ENCODE results near the gene HPCAL4.

Gene HPCAL4

DNA sequence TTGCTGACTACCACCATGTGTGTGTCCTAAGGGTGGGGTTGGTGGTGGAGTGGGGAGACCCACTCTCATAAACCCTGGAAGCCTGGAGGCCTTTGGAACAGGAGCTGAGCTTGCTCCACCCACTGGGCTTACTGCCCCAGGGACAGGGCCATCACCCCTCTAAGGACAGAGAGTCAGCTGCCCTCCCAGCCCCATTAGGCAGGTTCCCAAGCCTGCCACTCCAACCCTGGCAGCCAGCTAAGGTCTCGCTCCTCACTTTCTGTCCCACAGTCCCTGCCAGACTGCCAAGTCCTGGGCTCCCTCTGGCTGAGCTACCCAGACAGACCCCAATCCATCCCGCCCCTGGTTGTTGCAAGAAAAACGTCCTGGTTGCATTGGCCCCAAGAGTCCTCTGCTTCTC, 23.1 kb downstream of the HPCAL4 start:
- in situ Hi-C loops (cut with HindIII; ENCODE audit: low pct_unique_long_range_greater_than_20kb, low sequenced_read_pairs) = no loop called here
- DNase-seq (ENCODE audit: low read depth in 1 of 2, low spot score in 1 of 2) = no peak
- TF ChIP-seq JUND (IDR thresholded peaks at IDR 0.05; ENCODE audit: low read depth) = no peak

DNA sequence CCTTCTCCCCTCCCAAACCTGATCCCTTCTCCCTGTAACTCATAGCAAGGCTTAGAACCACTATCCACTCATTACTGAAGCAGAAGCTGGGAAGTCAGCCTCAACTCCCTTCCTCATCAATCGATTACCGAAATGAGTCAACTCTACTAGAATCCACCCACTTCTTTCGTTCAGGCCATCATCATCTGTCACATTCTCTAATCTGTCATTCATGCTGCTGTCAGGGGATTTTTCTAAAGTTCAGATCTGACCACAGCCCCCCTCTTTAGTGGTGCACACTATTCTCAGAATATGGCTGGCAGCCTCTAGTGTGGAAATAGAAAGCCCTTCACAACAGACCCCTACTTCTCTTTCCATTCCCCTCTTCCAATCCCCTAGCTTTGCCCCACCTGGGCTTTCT, 24.5 kb downstream of the HPCAL4 start:
- in situ Hi-C loops (cut with HindIII; ENCODE audit: low pct_unique_long_range_greater_than_20kb, low sequenced_read_pairs) = no loop called here
- DNase-seq (ENCODE audit: low read depth in 1 of 2, low spot score in 1 of 2) = no peak
- TF ChIP-seq JUND (IDR thresholded peaks at IDR 0.05; ENCODE audit: low read depth) = no peak

DNA sequence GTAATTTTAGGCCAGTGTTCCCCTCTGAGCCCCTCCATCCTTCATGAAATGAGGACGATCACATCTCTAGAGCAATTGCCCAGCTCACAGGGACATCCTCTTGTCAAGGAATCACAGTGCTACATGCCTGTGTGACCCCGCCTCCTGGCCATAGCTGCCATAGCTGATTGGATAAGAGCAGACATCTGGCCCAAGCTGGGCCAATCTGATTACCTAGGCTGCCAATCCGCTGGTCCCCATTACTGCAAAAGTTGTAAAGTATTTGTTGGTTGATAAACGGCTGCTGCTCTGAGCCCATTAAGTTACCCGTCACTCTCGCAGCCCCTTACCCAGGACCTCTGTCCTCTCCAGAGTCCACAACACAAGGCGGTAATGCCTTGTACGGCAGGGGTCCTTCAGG, 27.7 kb downstream of the HPCAL4 start:
- DNase-seq (ENCODE audit: low read depth in 1 of 2, low spot score in 1 of 2) = no peak
- no peak for TF ChIP-seq JUND (IDR thresholded peaks at IDR 0.05; ENCODE audit: low read depth)
- in situ Hi-C loops (cut with HindIII; ENCODE audit: low pct_unique_long_range_greater_than_20kb, low sequenced_read_pairs) = no loop called here

DNA sequence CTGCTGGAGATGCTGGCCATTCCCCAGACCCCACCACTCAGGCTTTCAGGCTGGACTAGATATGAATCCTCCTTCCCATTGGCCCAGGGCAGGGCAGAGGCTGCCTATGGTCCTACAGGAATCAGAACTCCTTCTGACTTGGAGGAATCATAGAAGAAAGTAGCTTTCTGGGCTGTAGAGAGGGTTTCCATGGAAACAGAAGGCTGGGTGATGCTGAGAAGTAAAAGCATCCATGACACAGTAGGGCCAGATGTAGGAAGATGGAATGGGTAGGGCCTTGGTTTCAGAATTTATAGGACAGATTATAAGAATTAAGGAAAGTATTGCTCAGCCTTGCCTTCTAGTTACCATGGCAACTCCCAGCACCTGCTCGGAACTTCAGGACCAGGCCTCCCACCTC, 28.4 kb downstream of the HPCAL4 start:
- in situ Hi-C loops (cut with HindIII; ENCODE audit: low pct_unique_long_range_greater_than_20kb, low sequenced_read_pairs) = no loop called here
- DNase-seq (ENCODE audit: low read depth in 1 of 2, low spot score in 1 of 2) = no peak
- no peak for TF ChIP-seq JUND (IDR thresholded peaks at IDR 0.05; ENCODE audit: low read depth)

DNA sequence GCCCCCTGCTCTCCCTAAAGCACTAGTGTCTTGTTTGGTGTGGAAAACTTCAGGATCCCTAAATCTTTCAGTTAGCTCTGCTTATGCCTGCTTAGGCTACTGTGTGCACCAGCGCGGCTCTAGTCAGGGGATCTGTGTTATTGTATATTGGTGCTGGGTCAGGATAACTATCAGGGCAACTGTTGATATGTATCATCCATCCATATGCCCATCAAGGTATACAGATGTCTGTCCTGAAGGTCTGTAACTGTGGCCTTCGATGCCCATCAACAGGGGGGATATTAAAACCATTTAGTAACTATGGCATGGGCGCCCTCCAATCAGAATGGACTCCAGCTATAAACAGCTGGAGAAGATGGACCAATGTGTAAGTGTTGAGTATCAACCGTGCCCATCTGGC, 31.7 kb downstream of the HPCAL4 start:
- TF ChIP-seq JUND (IDR thresholded peaks at IDR 0.05; ENCODE audit: low read depth) = no peak
- in situ Hi-C loops (cut with HindIII; ENCODE audit: low pct_unique_long_range_greater_than_20kb, low sequenced_read_pairs) = no loop called here
- DNase-seq (ENCODE audit: low read depth in 1 of 2, low spot score in 1 of 2) = no peak

DNA sequence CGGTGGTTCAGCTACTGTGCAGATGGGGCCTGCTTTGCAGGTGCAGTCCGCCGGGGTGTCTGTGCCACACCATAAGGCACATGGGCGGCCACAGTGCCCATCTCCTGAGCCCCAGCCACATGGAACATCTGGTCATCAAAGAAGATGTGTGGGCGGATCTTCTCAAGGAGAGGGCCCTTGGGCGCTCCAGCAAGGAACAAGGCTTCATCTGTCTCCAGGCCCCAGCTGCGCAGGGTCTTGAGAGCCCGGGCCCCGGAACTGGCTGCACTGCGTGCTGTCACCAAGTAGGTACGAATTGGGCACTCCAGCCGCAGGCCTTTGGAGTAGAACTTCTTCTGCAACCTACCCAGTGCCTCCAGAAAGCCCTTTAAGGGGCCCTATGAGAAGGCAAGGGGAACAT, 32.1 kb downstream of the HPCAL4 start:
- no peak for DNase-seq (ENCODE audit: low read depth in 1 of 2, low spot score in 1 of 2)
- in situ Hi-C loops (cut with HindIII; ENCODE audit: low pct_unique_long_range_greater_than_20kb, low sequenced_read_pairs) = no loop called here
- TF ChIP-seq JUND (IDR thresholded peaks at IDR 0.05; ENCODE audit: low read depth) = no peak

DNA sequence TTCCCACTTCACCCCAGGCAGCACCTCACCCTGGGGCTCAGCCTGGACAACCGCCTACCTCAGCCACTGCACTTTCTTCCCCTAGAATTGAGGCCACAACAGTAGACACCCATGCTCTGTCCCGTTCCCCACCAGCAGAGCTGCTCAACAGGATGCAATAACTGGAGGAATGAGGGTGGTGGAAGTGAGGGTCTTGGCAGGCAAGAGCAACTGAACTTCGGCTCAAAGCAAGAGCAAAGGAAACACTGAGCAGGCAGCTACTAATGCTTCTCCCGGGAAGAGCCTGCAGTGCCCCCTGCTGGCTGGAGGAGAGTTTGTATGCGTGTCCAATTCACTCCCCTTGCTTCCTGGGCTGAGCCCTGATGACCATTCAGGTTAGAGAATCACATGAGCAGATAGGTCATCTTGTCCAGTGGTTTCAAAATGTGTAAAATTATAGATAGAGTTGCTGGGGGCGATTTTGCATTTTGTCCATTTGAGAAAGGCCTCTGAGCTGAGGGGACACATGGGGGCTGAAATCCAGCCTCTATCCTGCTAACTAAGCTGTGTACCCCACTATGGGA, 33.2 kb downstream of the HPCAL4 start:
- peak in 1 of 2 experiments; percentile 68 for DNase-seq (ENCODE audit: low read depth in 1 of 2, low spot score in 1 of 2)
- no peak for TF ChIP-seq JUND (IDR thresholded peaks at IDR 0.05; ENCODE audit: low read depth)
- in situ Hi-C loops (cut with HindIII; ENCODE audit: low pct_unique_long_range_greater_than_20kb, low sequenced_read_pairs) = no loop called here

DNA sequence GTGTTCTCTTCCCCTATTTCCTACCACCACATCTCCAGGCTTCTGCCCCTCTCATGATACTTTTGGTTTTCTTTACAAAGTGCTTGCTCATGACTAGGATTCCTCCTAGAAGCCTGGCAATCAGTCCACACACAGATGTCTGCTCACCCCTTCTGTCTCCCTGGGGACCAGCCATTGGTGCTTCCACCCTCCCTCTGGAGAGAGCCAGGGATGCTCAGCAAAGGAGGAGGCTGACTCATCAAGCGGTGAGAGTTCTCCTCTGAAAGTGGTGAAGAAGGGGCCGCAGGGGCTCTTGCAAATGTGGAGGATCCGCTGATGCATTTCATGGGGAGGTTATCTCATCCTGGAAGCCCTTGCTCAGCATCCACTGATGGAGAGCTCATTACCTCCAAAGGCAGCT, 33.8 kb downstream of the HPCAL4 start:
- no peak for DNase-seq (ENCODE audit: low read depth in 1 of 2, low spot score in 1 of 2)
- TF ChIP-seq JUND (IDR thresholded peaks at IDR 0.05; ENCODE audit: low read depth) = no peak
- in situ Hi-C loops (cut with HindIII; ENCODE audit: low pct_unique_long_range_greater_than_20kb, low sequenced_read_pairs) = no loop called here

DNA sequence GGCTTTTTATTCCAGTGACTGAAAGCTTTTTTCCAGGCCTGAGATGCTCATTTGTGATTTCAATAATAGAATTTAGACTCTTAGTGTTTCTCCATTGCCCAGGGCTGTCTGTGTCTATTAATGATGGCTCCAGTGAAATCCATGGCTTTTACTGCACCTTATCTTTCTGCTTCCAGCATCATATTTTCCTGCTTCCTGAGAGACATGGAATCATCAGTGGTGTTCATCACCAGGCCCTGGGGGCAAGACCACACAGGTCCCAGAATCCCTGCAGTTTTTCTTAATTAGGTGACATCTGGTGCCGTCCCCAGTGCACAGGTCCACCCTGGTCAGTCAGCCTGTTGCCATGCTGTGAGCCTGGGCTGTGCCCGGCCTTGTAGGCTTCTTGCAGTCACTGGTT, 34.8 kb downstream of the HPCAL4 start:
- in situ Hi-C loops (cut with HindIII; ENCODE audit: low pct_unique_long_range_greater_than_20kb, low sequenced_read_pairs) = no loop called here
- no peak for DNase-seq (ENCODE audit: low read depth in 1 of 2, low spot score in 1 of 2)
- no peak for TF ChIP-seq JUND (IDR thresholded peaks at IDR 0.05; ENCODE audit: low read depth)

DNA sequence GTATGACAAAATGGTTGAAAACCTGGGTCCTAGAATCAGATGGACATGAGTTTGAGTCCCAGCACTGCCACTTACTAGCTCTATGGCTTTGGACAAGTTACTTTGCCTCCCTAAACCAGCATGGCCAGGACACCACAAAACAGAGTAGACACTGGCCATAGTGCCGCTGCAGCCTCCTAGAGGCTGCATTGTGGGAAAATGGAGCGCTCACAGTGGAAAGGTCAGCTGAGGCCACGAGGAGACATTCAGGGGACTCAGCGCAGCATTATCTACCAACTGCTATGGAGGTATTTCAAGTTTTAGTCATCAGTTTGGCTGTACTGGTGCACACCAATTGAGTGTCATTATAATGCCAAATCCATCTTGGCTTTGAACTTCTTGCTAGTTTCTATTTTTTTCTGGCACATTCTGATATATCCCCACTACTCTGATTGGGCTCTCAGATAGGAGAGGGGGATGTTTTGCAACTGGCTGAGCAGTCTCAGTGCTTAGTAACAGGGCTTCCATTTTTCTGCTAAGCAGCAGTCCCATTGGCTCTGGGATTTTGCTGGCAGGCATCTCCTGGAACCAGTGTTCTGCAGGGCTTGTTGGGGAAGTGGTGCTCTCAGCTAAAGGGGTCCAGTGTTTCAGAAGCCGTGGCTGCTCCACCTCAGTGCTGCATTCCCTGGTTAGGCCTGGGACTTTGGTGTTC, 35.5 kb downstream of the HPCAL4 start:
- DNase-seq (ENCODE audit: low read depth in 1 of 2, low spot score in 1 of 2) = no peak
- TF ChIP-seq JUND (IDR thresholded peaks at IDR 0.05; ENCODE audit: low read depth) = no peak
- in situ Hi-C loops (cut with HindIII; ENCODE audit: low pct_unique_long_range_greater_than_20kb, low sequenced_read_pairs) = no loop called here

DNA sequence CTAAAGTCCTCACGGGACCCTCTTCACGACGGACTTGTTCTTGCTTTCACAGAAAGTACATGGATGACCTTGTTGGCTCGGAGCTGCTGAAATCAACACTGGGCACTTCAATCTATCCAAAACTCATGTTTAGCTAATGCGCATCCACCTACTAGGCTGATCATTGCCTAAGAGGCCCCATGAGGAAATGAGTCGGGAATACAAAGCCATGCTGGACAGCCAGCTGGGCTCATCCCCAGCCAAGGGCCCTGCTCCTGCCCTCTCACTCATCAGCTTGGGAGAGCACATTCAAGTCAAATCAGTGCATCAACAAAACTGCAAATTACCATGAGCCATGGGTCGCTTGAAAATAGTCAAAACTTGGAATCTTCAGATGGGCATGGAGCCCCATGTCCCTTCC, 36.9 kb downstream of the HPCAL4 start:
- in situ Hi-C loops (cut with HindIII; ENCODE audit: low pct_unique_long_range_greater_than_20kb, low sequenced_read_pairs) = no loop called here
- no peak for TF ChIP-seq JUND (IDR thresholded peaks at IDR 0.05; ENCODE audit: low read depth)
- DNase-seq (ENCODE audit: low read depth in 1 of 2, low spot score in 1 of 2) = no peak

DNA sequence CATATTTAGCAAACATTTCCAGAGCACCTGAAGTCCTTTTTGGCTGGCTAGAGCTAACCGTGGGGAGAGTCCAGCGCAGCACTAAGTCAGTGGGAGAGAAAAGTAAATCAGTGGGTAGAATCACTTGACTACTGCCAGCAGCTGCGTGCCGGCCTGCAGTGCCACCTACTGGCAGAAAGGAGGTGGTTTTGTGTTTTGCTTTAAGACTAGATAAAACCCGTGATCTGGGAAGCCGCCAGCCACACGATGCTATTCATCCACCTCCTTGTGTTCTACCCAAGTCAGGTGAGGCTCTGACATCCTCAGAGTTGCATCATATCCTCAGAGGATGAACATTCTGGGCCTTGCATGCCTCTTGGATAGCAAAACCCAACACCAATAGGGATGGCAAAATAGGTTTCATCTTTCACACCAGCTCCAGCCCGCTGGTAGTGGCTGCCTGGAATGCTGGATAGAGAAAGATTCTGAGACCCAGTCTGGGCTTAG, 37.6 kb downstream of the HPCAL4 start:
- peak in 1 of 2 experiments; percentile 74 for DNase-seq (ENCODE audit: low read depth in 1 of 2, low spot score in 1 of 2)
- TF ChIP-seq JUND (IDR thresholded peaks at IDR 0.05; ENCODE audit: low read depth) = no peak
- in situ Hi-C loops (cut with HindIII; ENCODE audit: low pct_unique_long_range_greater_than_20kb, low sequenced_read_pairs) = no loop called here

DNA sequence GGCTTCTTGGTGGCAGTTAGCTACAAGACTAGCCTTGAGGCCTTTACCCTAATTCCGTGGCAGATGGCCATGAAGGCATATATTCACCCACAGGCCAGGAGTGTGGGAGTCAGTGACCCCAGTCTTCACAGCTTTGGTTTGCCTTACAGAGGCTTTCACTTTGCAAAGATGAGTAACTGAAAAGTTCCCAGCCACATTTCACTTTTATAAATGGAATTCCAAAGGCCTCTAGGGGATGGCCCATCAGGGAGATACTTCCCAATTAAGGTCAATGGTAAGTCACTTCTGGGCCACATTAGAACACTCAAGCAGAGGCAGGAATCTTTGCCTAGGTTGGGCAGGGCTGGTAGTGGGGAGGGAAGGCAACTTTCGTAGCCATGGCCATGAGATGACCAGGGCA, 38.7 kb downstream of the HPCAL4 start:
- in situ Hi-C loops (cut with HindIII; ENCODE audit: low pct_unique_long_range_greater_than_20kb, low sequenced_read_pairs) = no loop called here
- no peak for TF ChIP-seq JUND (IDR thresholded peaks at IDR 0.05; ENCODE audit: low read depth)
- no peak for DNase-seq (ENCODE audit: low read depth in 1 of 2, low spot score in 1 of 2)

DNA sequence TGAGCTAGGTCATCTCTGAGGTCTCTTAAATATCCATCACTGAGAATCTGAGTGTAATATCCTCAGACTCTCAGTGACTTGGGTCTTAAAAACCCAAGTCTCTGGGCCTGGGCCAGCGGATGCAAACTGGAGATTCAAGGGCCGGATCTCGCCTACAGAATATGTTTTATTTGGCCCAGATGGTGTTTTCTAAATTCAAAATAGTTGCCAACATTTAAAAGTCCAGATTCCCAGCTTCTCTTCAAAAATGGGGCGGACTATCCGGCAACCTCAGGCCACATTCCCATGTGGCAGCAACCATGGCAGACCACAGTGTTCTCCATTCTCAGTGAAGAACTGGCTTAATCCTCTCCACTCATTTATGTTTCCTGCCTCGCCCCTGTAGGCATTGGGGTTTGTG, 39.1 kb downstream of the HPCAL4 start:
- in situ Hi-C loops (cut with HindIII; ENCODE audit: low pct_unique_long_range_greater_than_20kb, low sequenced_read_pairs) = no loop called here
- TF ChIP-seq JUND (IDR thresholded peaks at IDR 0.05; ENCODE audit: low read depth) = no peak
- no peak for DNase-seq (ENCODE audit: low read depth in 1 of 2, low spot score in 1 of 2)
